WTC11 (cell line): ENCODE measurements around the gene RXRB. TPM values are rescaled to one million over a fixed set of nuclear protein-coding genes. Genes with fewer than 3 reads are reported as not detected.
A peak's percentile ranks its signal among the peaks of the same experiment; 100 is the strongest.

Experiments
- CREM ChIP-seq: sonication (generic); formaldehyde crosslinking; IDR thresholded peaks from 2 replicates; pipeline ENCODE4 v1.8.1; 2022; ENCODE audit warnings: mild to moderate bottlenecking, missing genetic modification reagents, moderate library complexity
- ETV6 ChIP-seq: sonication (generic); formaldehyde crosslinking; IDR thresholded peaks from 2 replicates; pipeline ENCODE4 v1.8.1; 2022; ENCODE audit warnings: mild to moderate bottlenecking, missing genetic modification reagents
- GABPB1 ChIP-seq: sonication (generic); formaldehyde crosslinking; IDR thresholded peaks from 2 replicates; pipeline ENCODE4 v1.8.1; 2023; ENCODE audit warnings: mild to moderate bottlenecking, missing genetic modification reagents
- GTF2I ChIP-seq: fragments of 250-450 bp; sonication (Bioruptor Pico); conservative IDR thresholded peaks from 2 replicates; pipeline ENCODE4 v1.4.0; 2021; ENCODE audit warnings: mild to moderate bottlenecking
- HMGA2 ChIP-seq: fragments of 250-450 bp; sonication (Bioruptor Pico); IDR thresholded peaks from 2 replicates; pipeline ENCODE4 v1.4.0; 2021; ENCODE audit warnings: mild to moderate bottlenecking, moderate library complexity
- KAT7 ChIP-seq: sonication (generic); formaldehyde crosslinking; IDR thresholded peaks from 2 replicates; pipeline ENCODE4 v1.8.1; 2023; ENCODE audit warnings: missing genetic modification reagents, mild to moderate bottlenecking, borderline replicate concordance
- MAX ChIP-seq: sonication (generic); formaldehyde crosslinking; IDR thresholded peaks from 2 replicates; pipeline ENCODE4 v1.8.0; 2022; ENCODE audit warnings: mild to moderate bottlenecking, missing genetic modification reagents
- MYBL2 ChIP-seq: sonication (generic); formaldehyde crosslinking; IDR thresholded peaks from 2 replicates; pipeline ENCODE4 v1.8.1; 2023; ENCODE audit warnings: mild to moderate bottlenecking, moderate library complexity, missing genetic modification reagents
- NFATC4 ChIP-seq: fragments of 250-450 bp; sonication (Bioruptor Pico); IDR thresholded peaks from 2 replicates; pipeline ENCODE4 v1.9.0; 2021; ENCODE audit warnings: mild to moderate bottlenecking
- NFE2L1 ChIP-seq: sonication (generic); formaldehyde crosslinking; IDR thresholded peaks from 2 replicates; pipeline ENCODE4 v1.8.1; 2023; ENCODE audit warnings: missing genetic modification reagents
- PRDM15 ChIP-seq: sonication (generic); formaldehyde crosslinking; IDR thresholded peaks from 2 replicates; pipeline ENCODE4 v1.8.0; 2022; ENCODE audit warnings: missing genetic modification reagents
- SMAD4 ChIP-seq: sonication (generic); formaldehyde crosslinking; IDR thresholded peaks from 2 replicates; pipeline ENCODE4 v1.8.0; 2022; ENCODE audit warnings: mild to moderate bottlenecking, missing genetic modification reagents
- TP53 ChIP-seq: sonication (generic); formaldehyde crosslinking; IDR thresholded peaks from 2 replicates; pipeline ENCODE4 v1.8.1; 2023; ENCODE audit warnings: mild to moderate bottlenecking, missing genetic modification reagents
- ZNF232 ChIP-seq: sonication (generic); formaldehyde crosslinking; IDR thresholded peaks from 2 replicates; pipeline ENCODE4 v1.8.0; 2022; ENCODE audit warnings: mild to moderate bottlenecking, missing genetic modification reagents
- total RNA-seq: library from RNA; stranded (reverse); gene quantifications from 3 replicates; pipeline ENCODE4 v1.2.3, GENCODE V29; 2021
- TF ChIP-seq, protein P1 (sequence below): sonication (generic); formaldehyde crosslinking; IDR thresholded peaks from 2 replicates; pipeline ENCODE4 v1.8.0; 2023; ENCODE audit warnings: mild to moderate bottlenecking, missing genetic modification reagents
- TF ChIP-seq, protein P2 (sequence below): sonication (generic); formaldehyde crosslinking; IDR thresholded peaks from 2 replicates; pipeline ENCODE4 v1.8.0; 2023; ENCODE audit warnings: missing genetic modification reagents, mild to moderate bottlenecking, borderline replicate concordance
- TF ChIP-seq, protein P3 (sequence below): sonication (generic); formaldehyde crosslinking; IDR thresholded peaks from 2 replicates; pipeline ENCODE4 v1.8.1; 2023; ENCODE audit warnings: mild to moderate bottlenecking, missing genetic modification reagents, moderate library complexity
- TF ChIP-seq, protein P4 (sequence below): sonication (generic); formaldehyde crosslinking; IDR thresholded peaks from 2 replicates; pipeline ENCODE4 v1.8.1; 2022; ENCODE audit warnings: low read depth, missing genetic modification reagents, borderline replicate concordance
- TF ChIP-seq, protein P5 (sequence below): fragments of 250-450 bp; sonication (Bioruptor Pico); IDR thresholded peaks from 2 replicates; pipeline ENCODE4 v1.9.0; 2021; ENCODE audit warnings: mild to moderate bottlenecking, borderline replicate concordance

Gene RXRB
- total RNA-seq, 1 experiment from 2014 or later, result 24.5 TPM

DNA sequence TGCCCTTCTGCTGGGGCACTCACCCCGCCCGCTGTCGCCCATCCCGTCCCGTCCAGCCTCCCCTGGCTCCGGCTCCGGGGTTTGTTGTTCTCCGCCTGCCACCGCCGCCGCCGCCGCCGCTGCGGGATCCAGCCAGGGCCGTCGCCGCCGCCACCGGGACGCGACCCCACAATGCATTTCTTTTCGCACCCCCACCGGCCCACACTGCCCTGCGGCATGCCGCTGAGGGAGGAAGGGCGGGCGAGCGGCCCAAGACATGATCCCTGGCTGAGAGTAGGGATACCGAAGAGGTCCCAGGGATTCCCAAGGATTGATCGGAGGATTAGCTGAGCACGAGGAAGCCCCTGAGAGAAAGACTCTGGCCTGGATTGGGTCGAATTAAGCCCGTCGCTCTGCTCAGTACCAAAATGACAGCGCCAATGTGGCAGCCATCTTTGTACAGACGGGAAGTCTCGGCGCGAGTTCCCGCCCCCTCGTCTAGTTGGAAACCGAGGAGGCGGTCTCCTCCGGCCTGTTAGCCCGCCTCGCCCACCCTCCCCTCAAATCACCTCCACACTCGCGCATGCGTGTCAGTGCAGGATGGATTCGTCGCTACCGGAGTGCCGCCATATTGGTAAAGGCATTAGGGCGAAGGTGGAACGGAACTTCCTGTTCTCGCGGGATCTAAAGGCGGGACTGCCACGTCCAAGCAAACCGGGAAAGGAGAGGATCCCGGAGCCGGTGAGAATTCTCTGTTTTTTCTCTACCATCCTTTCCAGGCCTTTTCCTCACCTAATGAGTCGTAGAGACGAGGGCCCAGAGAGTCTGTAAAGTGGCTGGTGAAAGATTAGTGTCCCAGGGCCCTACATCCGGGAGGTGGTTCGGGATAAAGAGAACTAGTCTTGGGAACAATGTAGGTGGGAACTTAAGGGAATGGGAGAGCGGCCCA, at the start of gene RXRB, which contains the start of gene SLC39A7 (continued):
- TF ChIP-seq, protein P1, sequence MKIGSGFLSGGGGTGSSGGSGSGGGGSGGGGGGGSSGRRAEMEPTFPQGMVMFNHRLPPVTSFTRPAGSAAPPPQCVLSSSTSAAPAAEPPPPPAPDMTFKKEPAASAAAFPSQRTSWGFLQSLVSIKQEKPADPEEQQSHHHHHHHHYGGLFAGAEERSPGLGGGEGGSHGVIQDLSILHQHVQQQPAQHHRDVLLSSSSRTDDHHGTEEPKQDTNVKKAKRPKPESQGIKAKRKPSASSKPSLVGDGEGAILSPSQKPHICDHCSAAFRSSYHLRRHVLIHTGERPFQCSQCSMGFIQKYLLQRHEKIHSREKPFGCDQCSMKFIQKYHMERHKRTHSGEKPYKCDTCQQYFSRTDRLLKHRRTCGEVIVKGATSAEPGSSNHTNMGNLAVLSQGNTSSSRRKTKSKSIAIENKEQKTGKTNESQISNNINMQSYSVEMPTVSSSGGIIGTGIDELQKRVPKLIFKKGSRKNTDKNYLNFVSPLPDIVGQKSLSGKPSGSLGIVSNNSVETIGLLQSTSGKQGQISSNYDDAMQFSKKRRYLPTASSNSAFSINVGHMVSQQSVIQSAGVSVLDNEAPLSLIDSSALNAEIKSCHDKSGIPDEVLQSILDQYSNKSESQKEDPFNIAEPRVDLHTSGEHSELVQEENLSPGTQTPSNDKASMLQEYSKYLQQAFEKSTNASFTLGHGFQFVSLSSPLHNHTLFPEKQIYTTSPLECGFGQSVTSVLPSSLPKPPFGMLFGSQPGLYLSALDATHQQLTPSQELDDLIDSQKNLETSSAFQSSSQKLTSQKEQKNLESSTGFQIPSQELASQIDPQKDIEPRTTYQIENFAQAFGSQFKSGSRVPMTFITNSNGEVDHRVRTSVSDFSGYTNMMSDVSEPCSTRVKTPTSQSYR, result peak; percentile 76
- TF ChIP-seq, protein P2, sequence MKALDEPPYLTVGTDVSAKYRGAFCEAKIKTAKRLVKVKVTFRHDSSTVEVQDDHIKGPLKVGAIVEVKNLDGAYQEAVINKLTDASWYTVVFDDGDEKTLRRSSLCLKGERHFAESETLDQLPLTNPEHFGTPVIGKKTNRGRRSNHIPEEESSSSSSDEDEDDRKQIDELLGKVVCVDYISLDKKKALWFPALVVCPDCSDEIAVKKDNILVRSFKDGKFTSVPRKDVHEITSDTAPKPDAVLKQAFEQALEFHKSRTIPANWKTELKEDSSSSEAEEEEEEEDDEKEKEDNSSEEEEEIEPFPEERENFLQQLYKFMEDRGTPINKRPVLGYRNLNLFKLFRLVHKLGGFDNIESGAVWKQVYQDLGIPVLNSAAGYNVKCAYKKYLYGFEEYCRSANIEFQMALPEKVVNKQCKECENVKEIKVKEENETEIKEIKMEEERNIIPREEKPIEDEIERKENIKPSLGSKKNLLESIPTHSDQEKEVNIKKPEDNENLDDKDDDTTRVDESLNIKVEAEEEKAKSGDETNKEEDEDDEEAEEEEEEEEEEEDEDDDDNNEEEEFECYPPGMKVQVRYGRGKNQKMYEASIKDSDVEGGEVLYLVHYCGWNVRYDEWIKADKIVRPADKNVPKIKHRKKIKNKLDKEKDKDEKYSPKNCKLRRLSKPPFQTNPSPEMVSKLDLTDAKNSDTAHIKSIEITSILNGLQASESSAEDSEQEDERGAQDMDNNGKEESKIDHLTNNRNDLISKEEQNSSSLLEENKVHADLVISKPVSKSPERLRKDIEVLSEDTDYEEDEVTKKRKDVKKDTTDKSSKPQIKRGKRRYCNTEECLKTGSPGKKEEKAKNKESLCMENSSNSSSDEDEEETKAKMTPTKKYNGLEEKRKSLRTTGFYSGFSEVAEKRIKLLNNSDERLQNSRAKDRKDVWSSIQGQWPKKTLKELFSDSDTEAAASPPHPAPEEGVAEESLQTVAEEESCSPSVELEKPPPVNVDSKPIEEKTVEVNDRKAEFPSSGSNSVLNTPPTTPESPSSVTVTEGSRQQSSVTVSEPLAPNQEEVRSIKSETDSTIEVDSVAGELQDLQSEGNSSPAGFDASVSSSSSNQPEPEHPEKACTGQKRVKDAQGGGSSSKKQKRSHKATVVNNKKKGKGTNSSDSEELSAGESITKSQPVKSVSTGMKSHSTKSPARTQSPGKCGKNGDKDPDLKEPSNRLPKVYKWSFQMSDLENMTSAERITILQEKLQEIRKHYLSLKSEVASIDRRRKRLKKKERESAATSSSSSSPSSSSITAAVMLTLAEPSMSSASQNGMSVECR (CRISPR knock-in tag), result 0 out of 2 replicates have a peak, but pooled peaks have one; percentile 6
- TF ChIP-seq GABPB1 (CRISPR knock-in tag), result peak; percentile 24; the same call in 1 of the 2 replicates
- TF ChIP-seq, protein P3, sequence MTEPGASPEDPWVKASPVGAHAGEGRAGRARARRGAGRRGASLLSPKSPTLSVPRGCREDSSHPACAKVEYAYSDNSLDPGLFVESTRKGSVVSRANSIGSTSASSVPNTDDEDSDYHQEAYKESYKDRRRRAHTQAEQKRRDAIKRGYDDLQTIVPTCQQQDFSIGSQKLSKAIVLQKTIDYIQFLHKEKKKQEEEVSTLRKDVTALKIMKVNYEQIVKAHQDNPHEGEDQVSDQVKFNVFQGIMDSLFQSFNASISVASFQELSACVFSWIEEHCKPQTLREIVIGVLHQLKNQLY (CRISPR knock-in tag), result no peak
- TF ChIP-seq HMGA2 (CRISPR knock-in tag), result no peak
- peak; percentile 57 for TF ChIP-seq MAX (CRISPR knock-in tag)
- no peak for TF ChIP-seq TP53
- no peak for TF ChIP-seq GTF2I (CRISPR knock-in tag)
- TF ChIP-seq CREM (CRISPR knock-in tag), result no peak; the same call in 1 of the 2 replicates
- peak; percentile 88 for TF ChIP-seq MYBL2 (CRISPR knock-in tag)
- TF ChIP-seq ZNF232, result peak; percentile 62; the same call in 1 of the 2 replicates
- TF ChIP-seq PRDM15 (CRISPR knock-in tag), result peak; percentile 99
- TF ChIP-seq SMAD4 (CRISPR knock-in tag), result 0 out of 2 replicates have a peak, but pooled peaks have one; percentile 40
- TF ChIP-seq KAT7 (CRISPR knock-in tag), result peak; percentile 72; the same call in 1 of the 2 replicates
- TF ChIP-seq, protein P4, sequence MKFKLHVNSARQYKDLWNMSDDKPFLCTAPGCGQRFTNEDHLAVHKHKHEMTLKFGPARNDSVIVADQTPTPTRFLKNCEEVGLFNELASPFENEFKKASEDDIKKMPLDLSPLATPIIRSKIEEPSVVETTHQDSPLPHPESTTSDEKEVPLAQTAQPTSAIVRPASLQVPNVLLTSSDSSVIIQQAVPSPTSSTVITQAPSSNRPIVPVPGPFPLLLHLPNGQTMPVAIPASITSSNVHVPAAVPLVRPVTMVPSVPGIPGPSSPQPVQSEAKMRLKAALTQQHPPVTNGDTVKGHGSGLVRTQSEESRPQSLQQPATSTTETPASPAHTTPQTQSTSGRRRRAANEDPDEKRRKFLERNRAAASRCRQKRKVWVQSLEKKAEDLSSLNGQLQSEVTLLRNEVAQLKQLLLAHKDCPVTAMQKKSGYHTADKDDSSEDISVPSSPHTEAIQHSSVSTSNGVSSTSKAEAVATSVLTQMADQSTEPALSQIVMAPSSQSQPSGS, result 0 out of 2 replicates have a peak, but pooled peaks have one; percentile 25
- TF ChIP-seq, protein P5, sequence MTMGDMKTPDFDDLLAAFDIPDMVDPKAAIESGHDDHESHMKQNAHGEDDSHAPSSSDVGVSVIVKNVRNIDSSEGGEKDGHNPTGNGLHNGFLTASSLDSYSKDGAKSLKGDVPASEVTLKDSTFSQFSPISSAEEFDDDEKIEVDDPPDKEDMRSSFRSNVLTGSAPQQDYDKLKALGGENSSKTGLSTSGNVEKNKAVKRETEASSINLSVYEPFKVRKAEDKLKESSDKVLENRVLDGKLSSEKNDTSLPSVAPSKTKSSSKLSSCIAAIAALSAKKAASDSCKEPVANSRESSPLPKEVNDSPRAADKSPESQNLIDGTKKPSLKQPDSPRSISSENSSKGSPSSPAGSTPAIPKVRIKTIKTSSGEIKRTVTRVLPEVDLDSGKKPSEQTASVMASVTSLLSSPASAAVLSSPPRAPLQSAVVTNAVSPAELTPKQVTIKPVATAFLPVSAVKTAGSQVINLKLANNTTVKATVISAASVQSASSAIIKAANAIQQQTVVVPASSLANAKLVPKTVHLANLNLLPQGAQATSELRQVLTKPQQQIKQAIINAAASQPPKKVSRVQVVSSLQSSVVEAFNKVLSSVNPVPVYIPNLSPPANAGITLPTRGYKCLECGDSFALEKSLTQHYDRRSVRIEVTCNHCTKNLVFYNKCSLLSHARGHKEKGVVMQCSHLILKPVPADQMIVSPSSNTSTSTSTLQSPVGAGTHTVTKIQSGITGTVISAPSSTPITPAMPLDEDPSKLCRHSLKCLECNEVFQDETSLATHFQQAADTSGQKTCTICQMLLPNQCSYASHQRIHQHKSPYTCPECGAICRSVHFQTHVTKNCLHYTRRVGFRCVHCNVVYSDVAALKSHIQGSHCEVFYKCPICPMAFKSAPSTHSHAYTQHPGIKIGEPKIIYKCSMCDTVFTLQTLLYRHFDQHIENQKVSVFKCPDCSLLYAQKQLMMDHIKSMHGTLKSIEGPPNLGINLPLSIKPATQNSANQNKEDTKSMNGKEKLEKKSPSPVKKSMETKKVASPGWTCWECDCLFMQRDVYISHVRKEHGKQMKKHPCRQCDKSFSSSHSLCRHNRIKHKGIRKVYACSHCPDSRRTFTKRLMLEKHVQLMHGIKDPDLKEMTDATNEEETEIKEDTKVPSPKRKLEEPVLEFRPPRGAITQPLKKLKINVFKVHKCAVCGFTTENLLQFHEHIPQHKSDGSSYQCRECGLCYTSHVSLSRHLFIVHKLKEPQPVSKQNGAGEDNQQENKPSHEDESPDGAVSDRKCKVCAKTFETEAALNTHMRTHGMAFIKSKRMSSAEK (CRISPR knock-in tag), result no peak
- TF ChIP-seq NFE2L1, result peak; percentile 45; the same call in 1 of the 2 replicates
- TF ChIP-seq ETV6 (CRISPR knock-in tag), result 0 out of 2 replicates have a peak, but pooled peaks have one; percentile 49
- TF ChIP-seq NFATC4, result no peak
